Heart left ventricle (tissue), 16 donors: Measurements from ENCODE around the gene RESP18. TPM values are rescaled to one million over a fixed set of nuclear protein-coding genes. Genes with fewer than 3 reads are reported as not detected.

Experiments
- ATAC-seq, 4 donors: fragments of 200-7000 bp; cut with Tn5 transposase; one replicate each; pipeline ENCODE4 v1.9.1; 2020 to 2022; ENCODE audit warnings: moderate library complexity in 4 of 4, mild to moderate bottlenecking in 3 of 4, moderate number of reproducible peaks in 1 of 4
- DNase-seq, 5 donors: peaks; one replicate each; pipeline ENCODE4 v3.0.0-alpha.2; 2020
- H3K27ac ChIP-seq, 12 donors: fragments of 200-600 bp; sonication (generic) in 4 of 12; one replicate each; pipeline versions ENCODE4 v1.5.0 to v1.8.0; 2016 to 2022; ENCODE audit warnings: mild to moderate bottlenecking in 2 of 12
- H3K27me3 ChIP-seq, 9 donors: fragments of 200-600 bp; sonication (generic) in 2 of 9; one replicate each; pipeline versions ENCODE4 v1.5.1 to v1.8.0; 2016 to 2022; ENCODE audit warnings: mild to moderate bottlenecking in 3 of 9
- H3K36me3 ChIP-seq, 9 donors: fragments of 200-600 bp; sonication (generic) in 2 of 9; one replicate each; pipeline versions ENCODE4 v1.5.0 to v1.8.0; 2018 to 2022; ENCODE audit warnings: mild to moderate bottlenecking in 2 of 9
- H3K4me1 ChIP-seq, 12 donors: fragments of 200-600 bp; sonication (generic) in 4 of 12; one replicate each; pipeline versions ENCODE4 v1.5.0 to v1.8.0; 2016 to 2022; ENCODE audit warnings: mild to moderate bottlenecking in 3 of 12
- H3K4me3 ChIP-seq, 12 donors: fragments of 200-600 bp; sonication (generic) in 4 of 12; one replicate each; pipeline versions ENCODE4 v1.5.0 to v1.8.0; 2017 to 2022; ENCODE audit warnings: mild to moderate bottlenecking in 9 of 12, moderate library complexity in 4 of 12
- H3K9me3 ChIP-seq, 12 donors: fragments of 200-600 bp; sonication (generic) in 4 of 12; one replicate each; pipeline versions ENCODE4 v1.5.0 to v1.8.0; 2016 to 2022; ENCODE audit warnings: mild to moderate bottlenecking in 1 of 12
- CTCF ChIP-seq, 12 donors: fragments of 200-600 bp; sonication (generic) in 4 of 12; IDR thresholded peaks; one replicate each; pipeline versions ENCODE4 v1.5.0 to v1.8.0; 2018 to 2022; ENCODE audit warnings: antibody characterized with exemption in 12 of 12, mild to moderate bottlenecking in 5 of 12
- POLR2A ChIP-seq, 2 donors: fragments of 450-650 bp; IDR thresholded peaks; one replicate each; pipeline ENCODE4 v1.6.1; 2017; ENCODE audit warnings: antibody characterized with exemption in 2 of 2, mild to moderate bottlenecking in 2 of 2, moderate library complexity in 2 of 2
- WGBS, 4 donors: extraction: QIAGEN DNeasy Blood & Tissue Kit in 2 of 4; methylation state at CpG; one replicate each; pipeline versions ENCODE4 v1.1.5 to v1.1.7; 2013 to 2018; 5-methylcytosine and 5-hydroxymethylcytosine counted together
- intact Hi-C, 10 donors: fragments of 100-400 bp; cut with DNase I; formaldehyde crosslinking; loops; one replicate each; pipeline versions ENCODE4 v1.11.1 to v1.14.2; 2022
- polyA plus RNA-seq, 2 donors: library from polyadenylated mRNA; stranded (reverse); fragments of 200-250 nt; gene quantifications; one replicate each; pipeline ENCODE4 v1.2.3, GENCODE V29; 2013
- total RNA-seq, 9 donors: library from RNA; depleted of rRNA in 2 of 9; stranded (reverse); fragments of >200 nt in 2 of 9; fragmentation: NEBNext Ultra II Directional in 3 of 9; extraction: Animal tissue kit (Norgen Biotek cat#: 25700) in 3 of 9; gene quantifications; one replicate each; pipeline versions ENCODE4 v1.1.0 to v1.2.4, GENCODE V29; 2016 to 2023
- donor health status: ischemic (EF 13 %, LVEDD 7.1; RV severe dilation, severe dysfunction).
- donor health status: healthy with polysubstance abuse.
- donor health status: DM: no; HTN: yes; CAD: no.
- donor health status: DM: no; HTN: no; CAD: no.
- donor health status: ischemic (EF 25% LVEDD 6.9; RV normal size, moderate dysfunction).
- donor health status: ischemic (EF 25% LVEDD 5.7; RV mildly dilated, moderate dysfunction).
- donor health status: healthy.
- donor health status: DM: yes; HTN: yes; CAD: no.
- donor health status: ischemic (EF 35%, LVEDD 5.7; RV mildly dilated, moderate dysfunction).
- donor health status: nonischemic (EF 11% LVEDD 7.7; RV severe dilation, severe dysfunction).
- donor health status: DM: yes; HTN: yes; CAD: no.
- donor health status: PGD.
- donor health status: ischemic (EF 29% LVEDD 5.4; RV normal size, mild dysfunction).
- donor health status: nonischemic (EF 23%, LVEDD 6.1; RV moderate dilation, normal function).

RESP18 gene
- total and polyA plus RNA-seq, 11 donors = not detected

DNA sequence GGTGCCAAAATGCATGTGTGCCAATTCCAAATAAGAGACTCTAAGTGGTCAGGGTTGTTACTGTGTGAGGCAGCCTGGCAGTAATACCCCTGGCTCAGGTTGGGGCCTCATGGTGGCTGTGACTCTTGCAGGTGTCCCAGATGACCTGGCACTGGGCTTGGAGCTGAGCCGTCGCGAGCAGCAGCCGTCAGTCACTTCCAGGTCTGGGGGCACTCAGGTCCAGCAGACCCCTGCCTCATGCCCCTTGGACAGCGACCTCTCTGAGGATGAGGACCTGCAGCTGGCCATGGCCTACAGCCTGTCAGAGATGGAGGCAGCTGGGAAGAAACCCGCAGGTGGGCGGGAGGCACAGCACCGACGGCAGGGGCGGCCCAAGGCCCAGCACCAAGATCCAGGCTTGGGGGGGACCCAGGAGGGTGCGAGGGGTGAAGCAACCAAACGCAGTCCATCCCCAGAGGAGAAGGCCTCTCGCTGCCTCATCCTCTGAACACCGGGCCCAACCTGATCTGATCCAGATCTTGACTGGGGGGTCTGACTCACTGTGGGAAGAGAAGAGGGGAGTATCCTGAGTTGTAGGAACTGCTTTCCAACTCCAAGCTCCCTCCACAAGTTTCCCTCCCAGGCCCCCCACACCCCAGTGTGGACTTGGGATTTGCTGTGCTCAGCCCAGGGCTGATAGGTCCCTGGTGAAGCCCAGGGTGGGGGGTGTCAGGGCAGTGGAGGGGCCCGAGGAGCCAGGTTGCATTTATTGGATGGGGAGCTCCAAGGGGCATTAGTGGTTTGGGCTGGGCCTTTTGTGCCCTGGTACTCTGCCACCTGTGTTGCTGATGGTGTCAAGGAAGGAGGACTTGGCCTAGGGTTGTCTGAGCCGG lies 47.8 kb downstream of the RESP18 start:
- peaks cover 0 to 29% (median 11%) of the 10 kb centered on the region in 12 donors for H3K4me1 ChIP-seq
- peaks cover 0 to 65% (median 55%) of the 10 kb centered on the region in 9 donors for H3K36me3 ChIP-seq
- DNase-seq (no peak), ATAC-seq (no peak)
- 80 to 89% (median 88%) methylated on average over 10 to 16 of the region's 16 CpGs for WGBS, 4 donors
- H3K27ac ChIP-seq = peak overlapping the region in 1 of 12 donors; percentile 30
- no peak overlapping the region for H3K4me3 ChIP-seq
- no peaks in the 10 kb centered on the region for H3K9me3 ChIP-seq
- H3K27me3 ChIP-seq = no peaks in the 10 kb centered on the region
- intact Hi-C loops = loop anchor here in 1 of 10 donors (5.0 kb wide), 1 partner anchor 67 kb away; the partner anchor contains the start of gene ABCB6
- no peak for TF ChIP-seq POLR2A (IDR thresholded peaks at IDR 0.05)
- TF ChIP-seq CTCF (IDR thresholded peaks at IDR 0.05) = no peak

DNA sequence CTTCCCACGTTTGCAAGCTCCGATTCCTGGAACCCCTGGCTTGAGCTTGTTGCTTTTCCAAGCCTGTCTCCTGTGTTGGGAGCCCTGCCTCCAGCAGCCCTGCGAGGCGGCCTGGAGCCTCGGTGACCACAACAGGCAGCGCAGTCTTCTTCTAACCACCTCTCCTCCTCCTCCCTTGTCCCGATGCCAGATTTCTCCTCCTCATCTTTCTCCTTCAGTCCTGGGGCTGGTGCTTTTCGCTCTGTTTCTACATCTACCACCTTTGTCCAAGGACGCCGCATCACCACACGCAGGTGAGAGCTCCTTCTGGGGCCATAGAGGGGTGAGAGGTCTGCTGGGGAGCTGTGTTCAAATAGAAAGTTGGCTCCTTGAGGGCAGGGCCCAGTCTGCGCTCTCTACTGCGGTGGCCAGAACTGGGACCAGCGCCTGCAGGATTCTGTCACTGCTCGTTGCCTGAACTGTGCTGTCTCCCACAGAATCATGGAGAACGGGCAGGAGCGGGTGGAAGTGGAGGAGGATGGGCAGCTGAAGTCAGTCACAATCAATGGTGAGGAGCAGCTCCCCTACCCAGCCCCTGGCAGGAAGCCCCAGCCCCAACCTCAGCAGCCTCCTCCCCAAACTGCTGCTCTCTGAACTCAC lies 49.5 kb downstream of the RESP18 start:
- 82 to 92% (median 89%) methylated on average over 17 of the region's 17 CpGs for WGBS, 4 donors
- TF ChIP-seq POLR2A (IDR thresholded peaks at IDR 0.05) (no peak), CTCF (IDR thresholded peaks at IDR 0.05) (no peak)
- Histone ChIP-seq H3K9me3 (no peaks in the 10 kb centered on the region), H3K4me1 (peaks cover 4 to 37% (median 19%) of the 10 kb centered on the region in 12 donors), H3K27ac (peak overlapping the region in 2 of 12 donors; percentile 11 to 43), H3K27me3 (no peaks in the 10 kb centered on the region), H3K36me3 (peaks cover 0 to 65% (median 55%) of the 10 kb centered on the region in 9 donors), H3K4me3 (no peak overlapping the region)
- no peak for DNase-seq
- intact Hi-C loops = loop anchor here in 1 of 10 donors (5.0 kb wide), 1 partner anchor 66 kb away; the partner anchor contains the start of gene ABCB6
- no peak for ATAC-seq

GRCh38 chr2:219282375-219282774 lies 50.2 kb downstream of the RESP18 start:
- DNase-seq (no peak), ATAC-seq (no peak)
- TF ChIP-seq CTCF (IDR thresholded peaks at IDR 0.05) = no peak
- no peak for TF ChIP-seq POLR2A (IDR thresholded peaks at IDR 0.05)
- H3K9me3 ChIP-seq = no peaks in the 10 kb centered on the region
- H3K4me1 ChIP-seq = peaks cover 7 to 44% (median 26%) of the 10 kb centered on the region in 12 donors
- peak overlapping the region in 3 of 12 donors; percentile 3 to 43 (median 11) for H3K27ac ChIP-seq
- H3K36me3 ChIP-seq = peaks cover 0 to 65% (median 55%) of the 10 kb centered on the region in 9 donors
- H3K4me3 ChIP-seq = no peak overlapping the region
- 76 to 86% (median 80%) methylated on average over 5 of the region's 5 CpGs for WGBS, 4 donors
- no peaks in the 10 kb centered on the region for H3K27me3 ChIP-seq
- intact Hi-C loops = loop anchor here in 1 of 10 donors (5.0 kb wide), 1 partner anchor 65 kb away; the partner anchor contains the start of gene ABCB6

- 84 to 90% (median 88%) methylated on average over 8 of the region's 8 CpGs for WGBS, 4 donors
- peaks cover 0 to 64% (median 55%) of the 10 kb centered on the region in 9 donors for H3K36me3 ChIP-seq
- intact Hi-C loops = loop anchor here in 1 of 10 donors (5.0 kb wide), 1 partner anchor 64 kb away; the partner anchor contains the start of gene ABCB6
- H3K4me3 ChIP-seq = no peak overlapping the region
- peak overlapping the region in 2 of 12 donors; percentile 24 to 99 for H3K27ac ChIP-seq
- no peaks in the 10 kb centered on the region for H3K9me3 ChIP-seq
- no peak for ATAC-seq
- no peaks in the 10 kb centered on the region for H3K27me3 ChIP-seq
- no peak for DNase-seq
- H3K4me1 ChIP-seq = peaks cover 7 to 43% (median 26%) of the 10 kb centered on the region in 12 donors
- TF ChIP-seq POLR2A (IDR thresholded peaks at IDR 0.05) (no peak), CTCF (IDR thresholded peaks at IDR 0.05) (no peak)
Measured at GRCh38 chr2:219281588-219281987, 51.0 kb downstream of the RESP18 start.
